ENCODE measurements around the gene GFRA1.

- TF ChIP-seq EP300 (IDR thresholded peaks at IDR 0.05) (no peak), CTCF (IDR thresholded peaks at IDR 0.05) (no peak)
Observed at GRCh38 chr10:116122664-116123063, 150.3 kb downstream of the GFRA1 start.
